Measurements from ENCODE around the gene SOCS1. TPM values are rescaled to one million over a fixed set of nuclear protein-coding genes. Genes with fewer than 3 reads are reported as not detected.

SOCS1 gene
- total RNA-seq, 2 donors from 2014 or later = 2.6 to 8.2 TPM

DNA sequence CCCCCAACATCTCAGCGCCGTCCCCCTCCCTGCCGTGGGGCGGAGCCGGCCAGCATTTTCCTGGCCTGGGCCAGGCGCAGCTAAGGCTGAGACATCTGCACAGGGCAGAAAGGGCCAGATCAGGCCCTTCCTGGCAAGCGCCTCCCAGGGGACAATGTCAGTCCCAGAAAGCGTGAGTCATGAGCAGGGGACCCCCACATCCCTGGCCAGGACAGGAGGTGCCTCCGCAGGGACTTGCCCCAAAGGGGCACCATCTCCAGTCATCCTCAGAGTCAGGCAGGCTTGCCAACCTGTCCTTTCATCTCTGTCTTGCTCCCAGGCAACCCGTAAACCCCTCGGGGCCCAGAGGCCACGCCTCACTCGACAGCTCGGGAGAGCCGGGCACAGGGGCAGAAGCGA is 43.2 kb downstream of the SOCS1 start:
- no peak for TF ChIP-seq POLR2AphosphoS5 (IDR thresholded peaks at IDR 0.05)
- TF ChIP-seq POLR2A (IDR thresholded peaks at IDR 0.05) = no peak
- TF ChIP-seq, protein P1, sequence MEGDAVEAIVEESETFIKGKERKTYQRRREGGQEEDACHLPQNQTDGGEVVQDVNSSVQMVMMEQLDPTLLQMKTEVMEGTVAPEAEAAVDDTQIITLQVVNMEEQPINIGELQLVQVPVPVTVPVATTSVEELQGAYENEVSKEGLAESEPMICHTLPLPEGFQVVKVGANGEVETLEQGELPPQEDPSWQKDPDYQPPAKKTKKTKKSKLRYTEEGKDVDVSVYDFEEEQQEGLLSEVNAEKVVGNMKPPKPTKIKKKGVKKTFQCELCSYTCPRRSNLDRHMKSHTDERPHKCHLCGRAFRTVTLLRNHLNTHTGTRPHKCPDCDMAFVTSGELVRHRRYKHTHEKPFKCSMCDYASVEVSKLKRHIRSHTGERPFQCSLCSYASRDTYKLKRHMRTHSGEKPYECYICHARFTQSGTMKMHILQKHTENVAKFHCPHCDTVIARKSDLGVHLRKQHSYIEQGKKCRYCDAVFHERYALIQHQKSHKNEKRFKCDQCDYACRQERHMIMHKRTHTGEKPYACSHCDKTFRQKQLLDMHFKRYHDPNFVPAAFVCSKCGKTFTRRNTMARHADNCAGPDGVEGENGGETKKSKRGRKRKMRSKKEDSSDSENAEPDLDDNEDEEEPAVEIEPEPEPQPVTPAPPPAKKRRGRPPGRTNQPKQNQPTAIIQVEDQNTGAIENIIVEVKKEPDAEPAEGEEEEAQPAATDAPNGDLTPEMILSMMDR (IDR thresholded peaks at IDR 0.05) = no peak
- Histone ChIP-seq H3K4me3 (no peak overlapping the region), H3K9me3 (no peaks in the 10 kb centered on the region), H3K4me1 (replicated peaks) (no peaks in the 10 kb centered on the region), H3K27me3 (replicated peaks; ENCODE audit: insufficient read depth) (no peaks in the 10 kb centered on the region), H3K36me3 (no peaks in the 10 kb centered on the region), H3K27ac (no peak overlapping the region)
- 88% methylated on average over 16 of the region's 16 CpGs for WGBS
- DNase-seq (ENCODE audit: low spot score) = no peak
- intact Hi-C loops (cut with DNase I) = no loop called here

DNA sequence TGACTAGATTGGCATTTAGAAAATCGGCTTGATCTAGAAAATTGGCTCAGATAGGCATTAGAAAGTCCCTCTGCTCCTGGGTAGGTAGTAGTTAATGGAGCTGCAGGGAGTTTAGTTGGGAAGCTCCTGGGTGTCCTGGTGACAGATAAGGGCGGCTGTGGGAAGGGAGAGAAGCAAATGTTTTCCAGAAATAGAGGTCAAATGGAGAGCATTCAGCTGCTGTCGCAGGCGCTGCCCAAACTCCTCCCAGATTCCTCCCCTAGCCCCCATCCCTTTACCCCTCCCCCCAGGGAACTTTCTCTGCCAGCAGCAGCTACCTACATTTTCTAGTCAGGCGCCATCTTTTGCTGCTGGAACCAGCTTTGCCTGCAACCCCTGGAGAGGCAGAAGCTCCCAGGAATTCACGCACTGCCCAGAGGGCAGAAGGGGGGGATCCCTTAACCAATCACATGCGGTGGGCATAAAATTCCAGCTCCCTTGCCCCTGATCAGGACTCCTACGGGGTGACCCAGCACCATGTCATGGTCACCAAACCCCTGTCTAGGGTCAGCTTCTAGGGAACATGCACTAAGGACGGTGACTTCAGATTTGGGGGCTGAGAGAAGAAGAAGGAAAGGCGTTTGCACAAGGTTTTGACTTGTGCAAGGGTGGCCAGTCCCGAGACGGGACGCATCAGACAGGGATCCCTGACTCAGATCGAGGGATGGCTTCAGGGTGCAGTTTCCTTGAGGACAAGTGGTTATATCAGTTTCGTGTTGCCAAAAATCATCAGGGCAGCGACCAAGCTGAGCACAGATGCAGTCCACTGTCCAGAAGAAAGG is 43.8 kb downstream of the SOCS1 start:
- no peak for DNase-seq (ENCODE audit: low spot score)
- H3K27me3 ChIP-seq (replicated peaks; ENCODE audit: insufficient read depth) = no peaks in the 10 kb centered on the region
- no peaks in the 10 kb centered on the region for H3K4me1 ChIP-seq (replicated peaks)
- H3K27ac ChIP-seq = no peak overlapping the region
- TF ChIP-seq, protein P1 (IDR thresholded peaks at IDR 0.05) = no peak
- TF ChIP-seq POLR2A (IDR thresholded peaks at IDR 0.05) = no peak
- no peak for TF ChIP-seq POLR2AphosphoS5 (IDR thresholded peaks at IDR 0.05)
- WGBS = 73% methylated on average over 16 of the region's 16 CpGs
- intact Hi-C loops (cut with DNase I) = no loop called here
- no peaks in the 10 kb centered on the region for H3K9me3 ChIP-seq
- no peak overlapping the region for H3K4me3 ChIP-seq
- H3K36me3 ChIP-seq = no peaks in the 10 kb centered on the region

DNA sequence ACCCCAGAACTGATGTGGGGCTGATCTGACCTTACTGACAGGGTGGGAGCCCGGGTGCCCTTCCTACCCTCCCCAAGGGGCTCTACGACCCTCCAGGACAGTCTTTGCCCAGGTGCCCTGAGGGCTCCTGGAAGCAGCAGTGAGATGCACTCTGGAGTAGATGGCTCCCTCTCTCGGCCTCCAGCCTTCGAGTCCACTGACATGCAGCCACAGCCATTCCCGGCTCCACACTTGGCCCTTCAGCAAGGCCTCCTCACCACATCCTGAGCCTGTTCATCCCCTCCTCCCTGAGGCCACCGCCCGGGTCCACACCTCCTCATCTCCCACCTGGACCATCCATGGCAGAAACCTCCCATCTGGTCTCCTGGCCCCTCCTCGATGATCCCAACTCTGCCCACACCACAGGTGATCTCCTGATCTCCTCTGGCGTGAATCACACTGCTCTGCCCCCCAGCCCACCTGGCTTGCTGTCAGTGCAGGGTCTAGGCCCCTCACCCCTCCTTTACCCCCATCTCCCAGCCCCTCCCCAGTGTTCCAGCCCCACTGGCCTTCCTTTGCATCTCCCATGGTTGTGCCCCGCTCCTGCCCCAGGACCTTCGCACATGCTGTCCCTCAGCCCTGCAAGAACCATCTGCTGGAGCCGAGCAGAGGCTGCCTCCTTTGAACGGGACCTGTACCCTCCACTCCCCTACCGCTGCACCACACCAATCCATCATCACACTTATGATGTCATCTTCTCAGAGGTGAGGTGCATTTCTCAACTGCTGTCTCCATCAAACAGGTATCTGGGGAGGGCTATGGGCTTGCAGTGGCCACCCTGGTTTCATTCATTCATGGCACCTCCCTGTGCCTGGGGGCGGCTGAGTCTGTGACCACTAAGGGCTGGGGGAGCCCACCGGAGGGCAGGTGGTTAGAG is 44.7 kb downstream of the SOCS1 start:
- Histone ChIP-seq H3K4me3 (no peak overlapping the region), H3K9me3 (no peaks in the 10 kb centered on the region), H3K27me3 (replicated peaks; ENCODE audit: insufficient read depth) (no peaks in the 10 kb centered on the region), H3K36me3 (no peaks in the 10 kb centered on the region), H3K27ac (no peak overlapping the region), H3K4me1 (replicated peaks) (no peaks in the 10 kb centered on the region)
- TF ChIP-seq POLR2AphosphoS5 (IDR thresholded peaks at IDR 0.05) = no peak
- TF ChIP-seq, protein P1 (IDR thresholded peaks at IDR 0.05) = no peak
- no peak for TF ChIP-seq POLR2A (IDR thresholded peaks at IDR 0.05)
- intact Hi-C loops (cut with DNase I) = no loop called here
- no peak for DNase-seq (ENCODE audit: low spot score)
- 78% methylated on average over 16 of the region's 16 CpGs for WGBS

DNA sequence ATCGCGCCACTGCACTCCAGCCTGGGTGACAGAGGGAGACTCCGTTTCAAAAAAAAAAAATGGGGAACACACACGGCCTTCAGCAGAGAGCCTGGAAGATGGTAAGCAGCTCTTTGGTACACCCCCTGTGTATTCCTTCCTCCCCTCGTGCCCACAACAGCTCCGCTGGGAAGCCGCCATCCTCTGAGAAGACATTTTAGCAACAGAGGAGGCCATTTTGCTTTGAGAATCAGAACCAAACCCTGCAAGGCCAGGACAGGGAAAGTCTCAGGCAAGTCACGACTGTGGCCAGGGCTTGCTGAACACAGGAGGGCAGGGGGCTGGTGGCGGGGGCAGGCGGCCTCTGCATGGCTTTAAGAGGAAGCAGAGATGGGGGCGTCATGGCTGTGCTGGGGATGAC is 45.7 kb downstream of the SOCS1 start:
- TF ChIP-seq POLR2A (IDR thresholded peaks at IDR 0.05) (no peak), POLR2AphosphoS5 (IDR thresholded peaks at IDR 0.05) (no peak)
- TF ChIP-seq, protein P1 (IDR thresholded peaks at IDR 0.05) = no peak
- H3K27ac ChIP-seq = no peak overlapping the region
- WGBS = 88% methylated on average over 11 of the region's 11 CpGs
- no peaks in the 10 kb centered on the region for H3K9me3 ChIP-seq
- H3K4me3 ChIP-seq = no peak overlapping the region
- intact Hi-C loops (cut with DNase I) = no loop called here
- DNase-seq (ENCODE audit: low spot score) = no peak
- H3K36me3 ChIP-seq = no peaks in the 10 kb centered on the region
- H3K27me3 ChIP-seq (replicated peaks; ENCODE audit: insufficient read depth) = no peaks in the 10 kb centered on the region
- no peaks in the 10 kb centered on the region for H3K4me1 ChIP-seq (replicated peaks)
